ENCODE results near the gene FUCA2. TPM values are rescaled to one million over a fixed set of nuclear protein-coding genes. Genes with fewer than 3 reads are reported as not detected.

The FUCA2 gene
- total RNA-seq, 2 donors from 2014 or later = 40.2 to 54.1 TPM

DNA sequence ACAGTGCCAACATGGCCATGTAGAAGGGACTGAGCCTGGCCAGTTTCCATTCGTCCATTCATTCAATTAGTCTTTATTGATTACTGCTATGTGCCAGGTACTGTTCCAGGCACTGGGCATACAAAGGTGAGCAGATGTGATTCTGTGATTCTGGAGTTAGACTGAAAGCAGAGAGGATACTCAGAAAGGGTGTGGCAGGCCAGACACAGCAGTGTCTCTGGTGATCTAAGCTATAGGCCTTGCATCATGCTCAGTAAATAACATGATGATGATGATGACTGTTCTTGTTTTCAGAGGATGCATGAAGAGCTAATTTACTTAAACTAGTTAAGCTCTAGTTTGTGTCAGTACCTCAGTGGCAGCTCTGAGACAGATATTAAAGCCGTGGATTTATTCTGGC is 31.4 kb upstream of the FUCA2 start:
- no peaks in the 10 kb centered on the region for H3K9me3 ChIP-seq
- no peak overlapping the region for H3K4me3 ChIP-seq
- H3K4me1 ChIP-seq (ENCODE audit: control insufficient read depth in 1 of 2, low read depth in 2 of 2) = peaks cover 1 to 3% of the 10 kb centered on the region in 2 donors
- no peaks in the 10 kb centered on the region for H3K36me3 ChIP-seq
- no peaks in the 10 kb centered on the region for H3K27me3 ChIP-seq (replicated peaks; ENCODE audit: insufficient read depth)
- TF ChIP-seq CTCF (IDR thresholded peaks at IDR 0.05) = no peak
- no peak for DNase-seq (ENCODE audit: low spot score)
- ATAC-seq (ENCODE audit: insufficient number of reproducible peaks, low FRiP score, low read depth) = no peak
- no peak overlapping the region for H3K27ac ChIP-seq

GRCh38 chr6:143540192-143540591 is 28.7 kb upstream of the FUCA2 start:
- H3K9me3 ChIP-seq = no peaks in the 10 kb centered on the region
- ATAC-seq (ENCODE audit: insufficient number of reproducible peaks, low FRiP score, low read depth) (no peak), DNase-seq (ENCODE audit: low spot score) (no peak)
- H3K4me3 ChIP-seq = no peak overlapping the region
- no peaks in the 10 kb centered on the region for H3K27me3 ChIP-seq (replicated peaks; ENCODE audit: insufficient read depth)
- no peaks in the 10 kb centered on the region for H3K36me3 ChIP-seq
- no peak for TF ChIP-seq CTCF (IDR thresholded peaks at IDR 0.05)
- H3K27ac ChIP-seq = no peak overlapping the region
- H3K4me1 ChIP-seq (ENCODE audit: control insufficient read depth in 1 of 2, low read depth in 2 of 2) = peaks cover 5 to 11% of the 10 kb centered on the region in 2 donors

GRCh38 chr6:143539734-143540133 is 28.2 kb upstream of the FUCA2 start:
- Histone ChIP-seq H3K27ac (no peak overlapping the region), H3K4me1 (ENCODE audit: control insufficient read depth in 1 of 2, low read depth in 2 of 2) (peaks cover 5 to 11% of the 10 kb centered on the region in 2 donors), H3K9me3 (no peaks in the 10 kb centered on the region), H3K36me3 (no peaks in the 10 kb centered on the region), H3K4me3 (no peak overlapping the region), H3K27me3 (replicated peaks; ENCODE audit: insufficient read depth) (no peaks in the 10 kb centered on the region)
- no peak for DNase-seq (ENCODE audit: low spot score)
- TF ChIP-seq CTCF (IDR thresholded peaks at IDR 0.05) = no peak
- no peak for ATAC-seq (ENCODE audit: insufficient number of reproducible peaks, low FRiP score, low read depth)

DNA sequence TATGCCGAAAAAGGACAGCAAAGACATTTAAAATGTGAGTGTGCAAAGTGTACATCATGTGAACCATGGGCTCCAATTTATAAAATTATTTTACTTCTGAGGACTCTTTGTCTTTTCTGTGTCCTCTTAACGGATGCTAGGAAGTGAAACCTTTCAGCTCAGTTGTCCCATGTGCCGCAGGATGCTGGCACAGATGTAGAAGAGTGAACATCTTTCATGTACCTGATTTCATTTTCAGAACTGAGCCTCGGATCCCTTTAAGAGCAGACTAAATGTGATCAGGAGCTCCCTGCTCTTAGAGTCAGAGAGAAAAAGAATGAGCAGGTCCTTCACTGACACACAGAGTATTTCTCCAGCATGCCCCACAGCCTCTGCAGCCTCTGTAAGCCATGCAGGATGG is 27.6 kb upstream of the FUCA2 start:
- no peak for DNase-seq (ENCODE audit: low spot score)

GRCh38 chr6:143538374-143538773 is 26.9 kb upstream of the FUCA2 start:
- Histone ChIP-seq H3K27ac (no peak overlapping the region), H3K27me3 (replicated peaks; ENCODE audit: insufficient read depth) (no peaks in the 10 kb centered on the region), H3K4me1 (ENCODE audit: control insufficient read depth in 1 of 2, low read depth in 2 of 2) (peaks cover 5 to 11% of the 10 kb centered on the region in 2 donors), H3K4me3 (no peak overlapping the region), H3K9me3 (no peaks in the 10 kb centered on the region), H3K36me3 (no peaks in the 10 kb centered on the region)
- ATAC-seq (ENCODE audit: insufficient number of reproducible peaks, low FRiP score, low read depth) (no peak), DNase-seq (ENCODE audit: low spot score) (no peak)
- no peak for TF ChIP-seq CTCF (IDR thresholded peaks at IDR 0.05)

More for the DNA sequence above, 27.6 kb upstream of the FUCA2 start:
- Histone ChIP-seq H3K27me3 (replicated peaks; ENCODE audit: insufficient read depth) (no peaks in the 10 kb centered on the region), H3K27ac (no peak overlapping the region), H3K36me3 (no peaks in the 10 kb centered on the region), H3K9me3 (no peaks in the 10 kb centered on the region), H3K4me3 (no peak overlapping the region), H3K4me1 (ENCODE audit: control insufficient read depth in 1 of 2, low read depth in 2 of 2) (peaks cover 5 to 11% of the 10 kb centered on the region in 2 donors)
- TF ChIP-seq CTCF (IDR thresholded peaks at IDR 0.05) = no peak
- ATAC-seq (ENCODE audit: insufficient number of reproducible peaks, low FRiP score, low read depth) = no peak

All from thoracic aorta (tissue), 2 donors.